GM12878 (cell line): ENCODE results near the gene PXMP4. TPM values are rescaled to one million over a fixed set of nuclear protein-coding genes. Genes with fewer than 3 reads are reported as not detected.

Experiments used
- ATF7 ChIP-seq: fragments of 450-650 bp; IDR thresholded peaks from 2 replicates; pipeline ENCODE4 v1.6.1; 2016; ENCODE audit warnings: low read depth, mild to moderate bottlenecking
- BHLHE40 ChIP-seq, 2 experiments: fragments of 450-650 bp in 1 of 2; IDR thresholded peaks; 2 replicates each; pipeline ENCODE4 v1.6.1; 2011 to 2017; ENCODE audit warnings: low read depth in 2 of 2, borderline replicate concordance in 1 of 2, improper control_type of control experiment in 1 of 2, low read length in 1 of 2, mild to moderate bottlenecking in 1 of 2
- CEBPB ChIP-seq, 2 experiments: fragments of 150-350 bp in 1 of 2; IDR thresholded peaks; 2 replicates each; pipeline ENCODE4 v1.6.1; 2012 to 2014; ENCODE audit warnings: low read depth in 2 of 2, low read length in 2 of 2, borderline replicate concordance in 1 of 2, inconsistent platforms in 1 of 2
- ETV6 ChIP-seq, 2 experiments: fragments of 450-650 bp in 1 of 2; IDR thresholded peaks in 1 of 2; conservative IDR thresholded peaks in 1 of 2; 2 replicates each; pipeline ENCODE4 v1.6.1; 2014; ENCODE audit warnings: antibody characterized with exemption in 1 of 2, borderline replicate concordance in 1 of 2, low read depth in 1 of 2, mild to moderate bottlenecking in 1 of 2, moderate library complexity in 1 of 2
- GATAD2B ChIP-seq: fragments of 450-650 bp; conservative IDR thresholded peaks from 2 replicates; pipeline ENCODE4 v1.6.1; 2017; ENCODE audit warnings: low read depth, mild to moderate bottlenecking, moderate library complexity
- IKZF2 ChIP-seq, 2 experiments: fragments of 450-650 bp; IDR thresholded peaks; 2 replicates each; pipeline ENCODE4 v1.6.1; 2017; ENCODE audit warnings: mild to moderate bottlenecking in 2 of 2, moderate library complexity in 2 of 2
- NBN ChIP-seq: fragments of 450-650 bp; IDR thresholded peaks from 2 replicates; pipeline ENCODE4 v1.6.1; 2016
- NRF1 ChIP-seq: conservative IDR thresholded peaks from 2 replicates; pipeline ENCODE4 v1.6.1; 2011; ENCODE audit warnings: mild to moderate bottlenecking, low read depth, low read length, improper control_type of control experiment
- POU2F2 ChIP-seq: IDR thresholded peaks from 3 replicates; pipeline ENCODE4 v1.6.1; 2011; ENCODE audit warnings: low read depth, mild to moderate bottlenecking, low read length, borderline replicate concordance
- RBBP5 ChIP-seq: fragments of 200-600 bp; sonication (generic); conservative IDR thresholded peaks from 2 replicates; pipeline ENCODE4 v1.6.1; 2016
- SIN3A ChIP-seq: IDR thresholded peaks from 2 replicates; pipeline ENCODE4 v1.6.1; 2012; ENCODE audit warnings: low read depth, low read length, improper control_type of control experiment
- SREBF1 ChIP-seq: IDR thresholded peaks from 2 replicates; pipeline ENCODE4 v1.6.1; 2012; ENCODE audit warnings: mild to moderate bottlenecking, low read length
- TAF1 ChIP-seq: IDR thresholded peaks from 2 replicates; pipeline ENCODE4 v1.6.1; 2011; ENCODE audit warnings: mild to moderate bottlenecking, low read depth, low read length, borderline replicate concordance
- TBL1XR1 ChIP-seq: IDR thresholded peaks from 2 replicates; pipeline ENCODE4 v1.6.1; 2012; ENCODE audit warnings: low read depth, low read length, improper control_type of control experiment
- ZBED1 ChIP-seq: IDR thresholded peaks from 2 replicates; pipeline ENCODE4 v1.6.1; 2016; ENCODE audit warnings: borderline replicate concordance
- ZNF622 ChIP-seq: fragments of 450-650 bp; IDR thresholded peaks from 2 replicates; pipeline ENCODE4 v1.6.1; 2017; ENCODE audit warnings: mild to moderate bottlenecking, inconsistent platforms
- polyA plus RNA-seq, 11 experiments: library from polyadenylated mRNA; depleted of rRNA in 4 of 11; unstranded in 6 of 11; stranded (reverse) in 5 of 11; fragments of >200 nt; fragmentation: Nextera tagmentation in 4 of 11; fragmentation: Illumina TruSeq in 1 of 11; extraction: Ambion mirVana in 4 of 11; extraction: Trizol in 1 of 11; gene quantifications; 1 replicate in 1 of 11; 2 replicates in 10 of 11; pipeline versions ENCODE4 v1.2.1 to v1.2.3, GENCODE V29; 2011 to 2016; ENCODE audit warnings: inconsistent platforms in 2 of 11, missing spikeins in 2 of 11, low read depth in 1 of 11
- total RNA-seq, 4 experiments: library from RNA; depleted of rRNA in 3 of 4; stranded (reverse); fragments of >200 nt in 3 of 4; fragmentation: Illumina TruSeq in 1 of 4; extraction: Trizol in 1 of 4; gene quantifications; 2 replicates each; pipeline versions ENCODE4 v1.2.1 to v1.2.3, GENCODE V29; 2013 to 2021
- TF ChIP-seq, protein P1 (sequence below): IDR thresholded peaks from 2 replicates; pipeline ENCODE4 v1.6.1; 2012; ENCODE audit warnings: low read length, inconsistent platforms
- TF ChIP-seq, protein P2 (sequence below): fragments of 450-650 bp; IDR thresholded peaks from 2 replicates; pipeline ENCODE4 v1.6.1; 2017; ENCODE audit warnings: mild to moderate bottlenecking, moderate library complexity
- TF ChIP-seq, protein P3 (sequence below): fragments of 150-350 bp; IDR thresholded peaks from 2 replicates; pipeline ENCODE4 v1.6.1; 2016; ENCODE audit warnings: low read depth, low read length
- TF ChIP-seq, protein P4 (sequence below): fragments of 450-650 bp; IDR thresholded peaks from 2 replicates; pipeline ENCODE4 v1.6.1; 2017; ENCODE audit warnings: mild to moderate bottlenecking, low read depth, inconsistent platforms; ENCODE audit not compliant: poor library complexity, severe bottlenecking

The PXMP4 gene
- total and polyA plus RNA-seq, 10 of the 15 experiments (the other 5 are each of a cell fraction or from before 2014, with no cell fraction given), result 3.6 to 19.2 (median 8.6) TPM

DNA sequence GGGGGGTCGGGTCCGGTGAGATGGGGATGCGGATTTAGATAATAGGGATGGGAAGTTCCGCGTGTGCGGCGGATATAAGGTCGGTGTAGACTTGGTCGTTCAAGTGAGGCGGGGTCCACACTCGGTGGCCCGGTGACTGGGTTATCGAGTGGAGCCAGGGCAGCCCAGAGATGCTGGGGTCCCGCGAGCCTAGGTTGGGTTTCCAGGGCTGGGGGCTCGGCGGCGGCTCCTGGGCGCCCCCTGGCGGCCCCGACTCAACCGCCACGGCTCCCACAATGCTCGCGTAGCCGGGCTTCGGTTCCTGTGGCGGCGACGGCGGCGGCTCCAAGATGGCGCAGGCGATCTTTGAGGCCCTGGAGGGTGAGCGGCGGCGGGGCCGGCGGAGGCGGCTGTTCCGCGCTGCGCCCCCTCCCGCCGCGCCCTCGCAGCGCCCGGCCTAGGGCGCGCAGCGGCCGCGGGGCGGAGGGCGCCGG is 11.6 kb upstream of the PXMP4 start, which contains the start of gene ZNF341 (continued):
- no peak for TF ChIP-seq ZBED1
- TF ChIP-seq RBBP5, result no peak
- TF ChIP-seq SIN3A, result peak; percentile 24; the same call in 1 of the 2 replicates
- TF ChIP-seq GATAD2B, result peak; percentile 82; the same call in 1 of the 2 replicates
- TF ChIP-seq NBN, result peak; percentile 70
- TF ChIP-seq BHLHE40 (IDR thresholded peaks at IDR 0.05; ENCODE audit: borderline replicate concordance in 1 of 2, low read depth in 2 of 2, low read length in 1 of 2), result peak in 1 of 2 experiments; percentile 23; a peak in 1 of 4 replicates
- TF ChIP-seq CEBPB (IDR thresholded peaks at IDR 0.05; ENCODE audit: borderline replicate concordance in 1 of 2, low read depth in 2 of 2, low read length in 2 of 2), result no peak
- TF ChIP-seq, protein P1, sequence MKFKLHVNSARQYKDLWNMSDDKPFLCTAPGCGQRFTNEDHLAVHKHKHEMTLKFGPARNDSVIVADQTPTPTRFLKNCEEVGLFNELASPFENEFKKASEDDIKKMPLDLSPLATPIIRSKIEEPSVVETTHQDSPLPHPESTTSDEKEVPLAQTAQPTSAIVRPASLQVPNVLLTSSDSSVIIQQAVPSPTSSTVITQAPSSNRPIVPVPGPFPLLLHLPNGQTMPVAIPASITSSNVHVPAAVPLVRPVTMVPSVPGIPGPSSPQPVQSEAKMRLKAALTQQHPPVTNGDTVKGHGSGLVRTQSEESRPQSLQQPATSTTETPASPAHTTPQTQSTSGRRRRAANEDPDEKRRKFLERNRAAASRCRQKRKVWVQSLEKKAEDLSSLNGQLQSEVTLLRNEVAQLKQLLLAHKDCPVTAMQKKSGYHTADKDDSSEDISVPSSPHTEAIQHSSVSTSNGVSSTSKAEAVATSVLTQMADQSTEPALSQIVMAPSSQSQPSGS, result no peak
- TF ChIP-seq POU2F2, result peak; percentile 21; the same call in 2 of the 3 replicates
- TF ChIP-seq, protein P2, sequence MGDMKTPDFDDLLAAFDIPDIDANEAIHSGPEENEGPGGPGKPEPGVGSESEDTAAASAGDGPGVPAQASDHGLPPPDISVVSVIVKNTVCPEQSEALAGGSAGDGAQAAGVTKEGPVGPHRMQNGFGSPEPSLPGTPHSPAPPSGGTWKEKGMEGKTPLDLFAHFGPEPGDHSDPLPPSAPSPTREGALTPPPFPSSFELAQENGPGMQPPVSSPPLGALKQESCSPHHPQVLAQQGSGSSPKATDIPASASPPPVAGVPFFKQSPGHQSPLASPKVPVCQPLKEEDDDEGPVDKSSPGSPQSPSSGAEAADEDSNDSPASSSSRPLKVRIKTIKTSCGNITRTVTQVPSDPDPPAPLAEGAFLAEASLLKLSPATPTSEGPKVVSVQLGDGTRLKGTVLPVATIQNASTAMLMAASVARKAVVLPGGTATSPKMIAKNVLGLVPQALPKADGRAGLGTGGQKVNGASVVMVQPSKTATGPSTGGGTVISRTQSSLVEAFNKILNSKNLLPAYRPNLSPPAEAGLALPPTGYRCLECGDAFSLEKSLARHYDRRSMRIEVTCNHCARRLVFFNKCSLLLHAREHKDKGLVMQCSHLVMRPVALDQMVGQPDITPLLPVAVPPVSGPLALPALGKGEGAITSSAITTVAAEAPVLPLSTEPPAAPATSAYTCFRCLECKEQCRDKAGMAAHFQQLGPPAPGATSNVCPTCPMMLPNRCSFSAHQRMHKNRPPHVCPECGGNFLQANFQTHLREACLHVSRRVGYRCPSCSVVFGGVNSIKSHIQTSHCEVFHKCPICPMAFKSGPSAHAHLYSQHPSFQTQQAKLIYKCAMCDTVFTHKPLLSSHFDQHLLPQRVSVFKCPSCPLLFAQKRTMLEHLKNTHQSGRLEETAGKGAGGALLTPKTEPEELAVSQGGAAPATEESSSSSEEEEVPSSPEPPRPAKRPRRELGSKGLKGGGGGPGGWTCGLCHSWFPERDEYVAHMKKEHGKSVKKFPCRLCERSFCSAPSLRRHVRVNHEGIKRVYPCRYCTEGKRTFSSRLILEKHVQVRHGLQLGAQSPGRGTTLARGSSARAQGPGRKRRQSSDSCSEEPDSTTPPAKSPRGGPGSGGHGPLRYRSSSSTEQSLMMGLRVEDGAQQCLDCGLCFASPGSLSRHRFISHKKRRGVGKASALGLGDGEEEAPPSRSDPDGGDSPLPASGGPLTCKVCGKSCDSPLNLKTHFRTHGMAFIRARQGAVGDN, result no peak; the same call in none of the 2 replicates
- TF ChIP-seq ZNF622, result no peak
- TF ChIP-seq NRF1, result no peak
- TF ChIP-seq SREBF1, result no peak
- TF ChIP-seq ATF7, result no peak
- TF ChIP-seq ETV6 (conservative IDR thresholded peaks at IDR 0.05 in 1 of 2, IDR thresholded peaks at IDR 0.05 in 1 of 2; ENCODE audit: borderline replicate concordance in 1 of 2, low read depth in 1 of 2), result no peak
- peak in 1 of 2 experiments; percentile 41; a peak in 2 of 4 replicates for TF ChIP-seq IKZF2 (IDR thresholded peaks at IDR 0.05)
- TF ChIP-seq, protein P3, sequence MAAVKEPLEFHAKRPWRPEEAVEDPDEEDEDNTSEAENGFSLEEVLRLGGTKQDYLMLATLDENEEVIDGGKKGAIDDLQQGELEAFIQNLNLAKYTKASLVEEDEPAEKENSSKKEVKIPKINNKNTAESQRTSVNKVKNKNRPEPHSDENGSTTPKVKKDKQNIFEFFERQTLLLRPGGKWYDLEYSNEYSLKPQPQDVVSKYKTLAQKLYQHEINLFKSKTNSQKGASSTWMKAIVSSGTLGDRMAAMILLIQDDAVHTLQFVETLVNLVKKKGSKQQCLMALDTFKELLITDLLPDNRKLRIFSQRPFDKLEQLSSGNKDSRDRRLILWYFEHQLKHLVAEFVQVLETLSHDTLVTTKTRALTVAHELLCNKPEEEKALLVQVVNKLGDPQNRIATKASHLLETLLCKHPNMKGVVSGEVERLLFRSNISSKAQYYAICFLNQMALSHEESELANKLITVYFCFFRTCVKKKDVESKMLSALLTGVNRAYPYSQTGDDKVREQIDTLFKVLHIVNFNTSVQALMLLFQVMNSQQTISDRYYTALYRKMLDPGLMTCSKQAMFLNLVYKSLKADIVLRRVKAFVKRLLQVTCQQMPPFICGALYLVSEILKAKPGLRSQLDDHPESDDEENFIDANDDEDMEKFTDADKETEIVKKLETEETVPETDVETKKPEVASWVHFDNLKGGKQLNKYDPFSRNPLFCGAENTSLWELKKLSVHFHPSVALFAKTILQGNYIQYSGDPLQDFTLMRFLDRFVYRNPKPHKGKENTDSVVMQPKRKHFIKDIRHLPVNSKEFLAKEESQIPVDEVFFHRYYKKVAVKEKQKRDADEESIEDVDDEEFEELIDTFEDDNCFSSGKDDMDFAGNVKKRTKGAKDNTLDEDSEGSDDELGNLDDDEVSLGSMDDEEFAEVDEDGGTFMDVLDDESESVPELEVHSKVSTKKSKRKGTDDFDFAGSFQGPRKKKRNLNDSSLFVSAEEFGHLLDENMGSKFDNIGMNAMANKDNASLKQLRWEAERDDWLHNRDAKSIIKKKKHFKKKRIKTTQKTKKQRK, result no peak
- TF ChIP-seq, protein P4, sequence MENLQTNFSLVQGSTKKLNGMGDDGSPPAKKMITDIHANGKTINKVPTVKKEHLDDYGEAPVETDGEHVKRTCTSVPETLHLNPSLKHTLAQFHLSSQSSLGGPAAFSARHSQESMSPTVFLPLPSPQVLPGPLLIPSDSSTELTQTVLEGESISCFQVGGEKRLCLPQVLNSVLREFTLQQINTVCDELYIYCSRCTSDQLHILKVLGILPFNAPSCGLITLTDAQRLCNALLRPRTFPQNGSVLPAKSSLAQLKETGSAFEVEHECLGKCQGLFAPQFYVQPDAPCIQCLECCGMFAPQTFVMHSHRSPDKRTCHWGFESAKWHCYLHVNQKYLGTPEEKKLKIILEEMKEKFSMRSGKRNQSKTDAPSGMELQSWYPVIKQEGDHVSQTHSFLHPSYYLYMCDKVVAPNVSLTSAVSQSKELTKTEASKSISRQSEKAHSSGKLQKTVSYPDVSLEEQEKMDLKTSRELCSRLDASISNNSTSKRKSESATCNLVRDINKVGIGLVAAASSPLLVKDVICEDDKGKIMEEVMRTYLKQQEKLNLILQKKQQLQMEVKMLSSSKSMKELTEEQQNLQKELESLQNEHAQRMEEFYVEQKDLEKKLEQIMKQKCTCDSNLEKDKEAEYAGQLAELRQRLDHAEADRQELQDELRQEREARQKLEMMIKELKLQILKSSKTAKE, result no peak
- no peak for TF ChIP-seq TBL1XR1
- peak; percentile 47; the same call in 1 of the 2 replicates for TF ChIP-seq TAF1
